Endothelial cell of umbilical vein (primary cell): ENCODE measurements around the gene LBHD2. TPM values are rescaled to one million over a fixed set of nuclear protein-coding genes. Genes with fewer than 3 reads are reported as not detected.

Source experiments
- BruUV-seq: library from RNA; stranded (reverse); fragments of 400-500 nt; replicated peaks from 2 replicates; lab custom pipeline; 2021; lab: Mats Ljungman, UMichigan
- CTCF ChIA-PET: fragments of 300-600, 350-600 bp; sonication (Branson Sonifier 250); formaldehyde crosslinking; loops from one replicate; lab custom pipeline; 2021; ENCODE audit warnings: antibody characterized with exemption, inconsistent platforms; lab: Charles Lee
- POLR2A ChIA-PET: fragments of 300-600, 350-600 bp; sonication (Branson Sonifier 250); formaldehyde crosslinking; loops from one replicate; lab custom pipeline; 2021; ENCODE audit warnings: antibody characterized with exemption, inconsistent platforms; lab: Charles Lee
- DNase-seq: peaks from one replicate; pipeline ENCODE4 v3.0.0-alpha.2; 2011; ENCODE audit warnings: low read depth, low spot score
- FAIRE-seq: peaks from 2 replicates; lab custom pipeline; 2011; peaks lifted over from hg19 to GRCh38; lab: Jason Lieb, UNC
- H2AFZ ChIP-seq: 2 replicates; pipeline ENCODE4 v1.6.0; 2012; ENCODE audit warnings: low read depth, low read length, control low read depth, inconsistent platforms
- H3K27ac ChIP-seq: 2 replicates; pipeline ENCODE4 v1.5.1; 2011; ENCODE audit warnings: low read depth, mild to moderate bottlenecking, control low read depth, low read length, moderate library complexity; ENCODE audit not compliant: insufficient read depth
- H3K27me3 ChIP-seq, 2 experiments: 2 replicates each; pipeline versions ENCODE4 v1.6.0 to v1.6.1; 2011; ENCODE audit warnings: low read length in 2 of 2, mixed read lengths in 1 of 2; ENCODE audit not compliant: control insufficient read depth in 2 of 2, insufficient read depth in 2 of 2
- H3K36me3 ChIP-seq, 2 experiments: 2 replicates in 1 of 2; 3 replicates in 1 of 2; pipeline ENCODE4 v1.5.1; 2011; ENCODE audit warnings: low read length in 2 of 2, mild to moderate bottlenecking in 1 of 2, moderate library complexity in 1 of 2; ENCODE audit not compliant: control insufficient read depth in 2 of 2, insufficient read depth in 2 of 2; ENCODE audit errors: extremely low read depth in 1 of 2
- H3K4me1 ChIP-seq: 3 replicates; pipeline ENCODE4 v1.5.1; 2011; ENCODE audit warnings: mild to moderate bottlenecking, low read length; ENCODE audit not compliant: control insufficient read depth, insufficient read depth; ENCODE audit errors: extremely low read depth
- H3K4me2 ChIP-seq: 2 replicates; pipeline ENCODE4 v1.6.1; 2011; ENCODE audit warnings: low read length, control low read depth, mixed read lengths; ENCODE audit not compliant: insufficient read depth
- H3K4me3 ChIP-seq, 3 experiments: fragments of 200-600 bp in 1 of 3; sonication (generic), shearing (Covaris generic) in 1 of 3; replicated peaks in 1 of 3; 2 replicates each; pipeline ENCODE4 v1.5.1; 2011 to 2016; ENCODE audit warnings: control low read depth in 3 of 3, low read length in 3 of 3, mild to moderate bottlenecking in 2 of 3, inconsistent platforms in 1 of 3, low read depth in 1 of 3, moderate library complexity in 1 of 3; ENCODE audit not compliant: insufficient read depth in 1 of 3
- H3K79me2 ChIP-seq: 2 replicates; pipeline ENCODE4 v1.6.0; 2012; ENCODE audit warnings: low read length, inconsistent platforms; ENCODE audit not compliant: control insufficient read depth, insufficient read depth
- H3K9ac ChIP-seq: replicated peaks from 2 replicates; pipeline ENCODE3; 2011; ENCODE audit warnings: low read length, control low read depth; ENCODE audit not compliant: insufficient read depth; ENCODE audit errors: extremely low read depth
- H3K9me1 ChIP-seq: replicated peaks from 3 replicates; pipeline ENCODE4 v1.6.0; 2011; ENCODE audit warnings: mild to moderate bottlenecking, low read length; ENCODE audit not compliant: control insufficient read depth, insufficient read depth; ENCODE audit errors: extremely low read depth
- H3K9me3 ChIP-seq: replicated peaks from 2 replicates; pipeline ENCODE4 v1.5.1; 2012; ENCODE audit warnings: low read length, inconsistent platforms; ENCODE audit not compliant: control insufficient read depth, insufficient read depth
- H4K20me1 ChIP-seq: replicated peaks from 2 replicates; pipeline ENCODE3; 2011; ENCODE audit warnings: mild to moderate bottlenecking, low read length; ENCODE audit not compliant: control insufficient read depth, insufficient read depth; ENCODE audit errors: extremely low read depth
- FOS ChIP-seq: IDR thresholded peaks from 2 replicates; pipeline ENCODE4 v1.6.1; 2011; ENCODE audit warnings: mild to moderate bottlenecking, low read length, moderate library complexity, borderline replicate concordance; ENCODE audit not compliant: insufficient read depth
- GATA2 ChIP-seq: IDR thresholded peaks from 2 replicates; pipeline ENCODE4 v1.7.0; 2011; ENCODE audit warnings: low read depth, mild to moderate bottlenecking, moderate library complexity, mixed read lengths, low read length; ENCODE audit not compliant: insufficient read length, insufficient read depth
- JUN ChIP-seq: IDR thresholded peaks from 2 replicates; pipeline ENCODE4 v1.6.1; 2011; ENCODE audit warnings: borderline replicate concordance, low read depth; ENCODE audit not compliant: insufficient read length, insufficient read depth
- MAX ChIP-seq: IDR thresholded peaks from 2 replicates; pipeline ENCODE4 v1.6.1; 2011; ENCODE audit not compliant: insufficient read depth, insufficient read length
- MYC ChIP-seq: IDR thresholded peaks from one replicate; pipeline ENCODE4 v1.6.1; 2011; ENCODE audit warnings: mild to moderate bottlenecking, low read depth, low read length
- dilution Hi-C: fragments of 300-500 bp; cut with MboI; formaldehyde crosslinking; loops from one replicate; pipeline ENCODE4 v1.15.0; 2019; ENCODE audit warnings: low sequenced_read_pairs; ENCODE audit not compliant: extremely low pct_ligation_motif_present
- intact Hi-C: fragments of 100-400 bp; cut with micrococcal nuclease; formaldehyde crosslinking; loops from one replicate; pipeline ENCODE4 v1.10.0; 2022
- polyA plus RNA-seq, 4 experiments: library from polyadenylated mRNA; depleted of rRNA in 3 of 4; stranded (reverse) in 3 of 4; unstranded in 1 of 4; fragments of >200 nt; gene quantifications; 2 replicates each; pipeline versions ENCODE4 v1.2.1 to v1.2.3, GENCODE V29; 2011 to 2012; ENCODE audit warnings: missing spikeins in 1 of 4
- total RNA-seq: library from RNA; stranded (reverse); gene quantifications from 2 replicates; pipeline ENCODE4 v1.2.3, GENCODE V29; 2021

The LBHD2 gene
- total and polyA plus RNA-seq, 2 donors (not counting 3 experiments of a cell fraction or from before 2014, with no cell fraction given): not detected

DNA sequence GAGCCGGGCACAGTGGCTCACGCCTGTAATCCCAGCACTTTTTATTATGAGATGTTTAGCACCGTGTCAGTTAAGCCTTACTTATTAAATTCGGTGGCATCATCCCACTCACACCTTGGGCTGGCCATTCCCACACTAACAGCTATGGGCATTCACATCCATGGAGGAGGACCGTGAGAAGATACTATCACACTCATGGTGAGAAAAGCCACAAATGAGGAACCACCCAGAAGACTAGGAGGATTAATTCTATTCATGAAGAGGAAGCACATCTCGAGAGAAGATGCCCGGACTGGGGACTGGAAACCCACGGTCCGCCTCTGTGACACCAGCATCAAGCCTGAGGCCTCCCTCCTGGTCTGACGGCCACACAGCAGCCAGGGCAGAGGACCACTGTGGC lies 31.6 kb upstream of the LBHD2 start:
- Histone ChIP-seq H3K9ac (no peak overlapping the region), H3K4me2 (no peak overlapping the region), H3K4me3 (no peak overlapping the region), H3K9me3 (no peaks in the 10 kb centered on the region), H2AFZ (no peak overlapping the region), H3K79me2 (peaks cover 86% of the 10 kb centered on the region), H4K20me1 (peaks cover 11% of the 10 kb centered on the region), H3K9me1 (no peaks in the 10 kb centered on the region), H3K36me3 (no peaks in the 10 kb centered on the region), H3K27ac (no peak overlapping the region), H3K4me1 (peaks cover 15% of the 10 kb centered on the region), H3K27me3 (no peaks in the 10 kb centered on the region)
- no peak for FAIRE-seq
- no TSS peak for BruUV-seq
- intact Hi-C loops (no loop called here), dilution Hi-C loops (no loop called here)
- no peak for DNase-seq
- POLR2A ChIA-PET: no interaction called here
- TF ChIP-seq FOS: no peak
- CTCF ChIA-PET: interaction anchor here (1.4 to 2.1 kb wide), 2 partner anchors 19 to 22 kb away, joined by 3 to 7 read pairs; no protein-coding TSS in a partner anchor

- H3K9ac ChIP-seq: peak overlapping the region; percentile 84
- peak; percentile 62 for DNase-seq
- intact Hi-C loops: loop anchor here (1.0 to 5.0 kb wide), 5 partner anchors 11 to 83 kb away; no protein-coding TSS in a partner anchor
Measured at GRCh38 chr14:103055695-103056094, 28.3 kb upstream of the LBHD2 start.

More at GRCh38 chr14:103055695-103056094, 28.3 kb upstream of the LBHD2 start:
- no peaks in the 10 kb centered on the region for H3K27me3 ChIP-seq
- dilution Hi-C loops: no loop called here
- no peaks in the 10 kb centered on the region for H3K36me3 ChIP-seq
- peaks cover 58% of the 10 kb centered on the region for H3K79me2 ChIP-seq
- peak; percentile 35 for FAIRE-seq
- H4K20me1 ChIP-seq: peaks cover 8% of the 10 kb centered on the region
- peaks cover 22% of the 10 kb centered on the region for H3K4me1 ChIP-seq
- H3K9me3 ChIP-seq: no peaks in the 10 kb centered on the region
- H2AFZ ChIP-seq: no peak overlapping the region
- ChIA-PET CTCF (interaction anchor here (0.6 to 2.6 kb wide), 6 partner anchors 13 to 578 kb away, joined by 3 to 11 read pairs (median 4); no protein-coding TSS in a partner anchor), POLR2A (interaction anchor here (0.7 kb wide), 2 partner anchors 30 to 75 kb away, joined by 3 to 4 read pairs; no protein-coding TSS in a partner anchor)
- H3K9me1 ChIP-seq: no peaks in the 10 kb centered on the region
- TSS peak; percentile 48 for BruUV-seq
- H3K27ac ChIP-seq: peak overlapping the region; percentile 91
- peak overlapping the region; percentile 93 to 96 (median 95) for H3K4me3 ChIP-seq
- H3K4me2 ChIP-seq: peak overlapping the region; percentile 95
- TF ChIP-seq MAX: no peak
- no peak for TF ChIP-seq GATA2
- TF ChIP-seq MYC: no peak
- TF ChIP-seq JUN: no peak
